ENCODE results near the gene IFT43.

DNA sequence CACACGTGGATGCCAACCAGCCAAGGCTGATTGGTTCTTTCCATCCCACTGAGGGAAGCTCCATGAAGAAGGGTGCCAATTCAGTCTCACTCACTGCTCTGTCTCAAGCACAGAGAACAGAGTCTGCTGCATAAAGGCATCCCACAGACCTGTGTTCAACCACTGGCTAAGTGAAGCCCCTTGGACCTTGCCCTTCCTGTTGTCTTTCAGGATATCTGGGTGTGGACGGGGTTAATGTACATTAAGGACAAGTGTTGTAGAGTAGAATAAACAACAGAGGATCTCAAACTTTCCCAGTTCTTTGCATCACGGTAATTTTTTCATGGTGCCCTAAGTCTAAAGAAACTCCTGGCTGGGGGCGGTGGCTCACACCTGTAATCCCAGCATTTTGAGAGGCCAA, 133.0 kb downstream of the IFT43 start:
- TF ChIP-seq HDGF (IDR thresholded peaks at IDR 0.05; ENCODE audit: borderline replicate concordance) (no peak), BHLHE40 (IDR thresholded peaks at IDR 0.05; ENCODE audit: borderline replicate concordance) (no peak), FOXK2 (IDR thresholded peaks at IDR 0.05) (no peak), FOXA1 (IDR thresholded peaks at IDR 0.05) (no peak), FOXM1 (IDR thresholded peaks at IDR 0.05; ENCODE audit: borderline replicate concordance) (no peak), ARNT (IDR thresholded peaks at IDR 0.05) (no peak)

All from HEK293T (cell line).